GM19467 (cell line): ENCODE results near the gene ASPHD1.
"Not testable (repeated sequence)": the region's sequence is repeated elsewhere in the genome, so short reads cannot be mapped to it uniquely, and the experiment has no call there.

ENCODE experiments used
- ATAC-seq: cut with Tn5 transposase; IDR thresholded peaks from one replicate; pipeline ENCODE4 v1.9.1; 2021; ENCODE audit warnings: mild to moderate bottlenecking, moderate library complexity; ENCODE audit not compliant: unreplicated experiment

Gene ASPHD1

DNA sequence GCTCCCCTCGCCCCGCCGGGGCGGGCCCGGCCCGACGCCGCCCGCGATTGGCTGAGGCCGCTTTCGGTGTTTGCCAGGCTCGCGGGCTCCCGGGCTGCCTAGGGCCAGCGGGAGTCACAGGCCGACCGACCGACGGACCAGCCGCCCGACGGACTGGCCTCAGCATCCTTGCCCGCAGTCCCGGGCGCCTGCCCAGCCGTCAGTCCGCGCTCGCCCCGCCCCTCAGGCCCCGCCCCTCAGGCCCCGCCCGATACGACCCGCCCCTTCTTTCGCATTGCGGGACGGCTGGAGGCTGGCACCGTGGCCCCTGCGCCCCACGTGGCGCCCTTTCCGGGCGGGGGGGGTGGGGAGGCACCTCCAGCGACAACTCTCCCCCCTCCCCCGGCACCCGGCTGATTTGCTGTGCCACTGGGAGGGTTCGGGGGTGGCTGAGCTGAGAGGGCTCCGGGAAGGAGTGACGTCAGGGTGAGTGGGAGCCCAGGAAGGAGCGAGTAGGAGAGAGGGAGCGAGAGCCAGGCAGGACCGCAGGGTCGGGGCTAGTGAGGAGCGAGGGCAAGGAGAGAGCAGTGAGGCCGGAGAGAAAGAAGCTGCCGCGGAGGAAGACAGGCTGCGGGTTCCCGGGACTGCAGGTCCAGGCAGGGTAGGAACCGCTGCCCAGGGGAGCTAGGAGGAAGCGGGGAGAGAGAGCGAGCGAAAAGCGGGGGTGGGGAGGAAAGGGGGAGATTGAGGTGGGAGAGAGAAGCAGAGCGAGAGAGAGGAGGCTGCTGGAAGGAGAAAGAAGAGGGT lies at the start of gene ASPHD1:
Gene ASPHD1 (plus strand): TSS at position 387 of the 786 bp plus-strand sequence. CDS start 484 bp downstream, outside the sequence.
- peak; percentile 47 for ATAC-seq

DNA sequence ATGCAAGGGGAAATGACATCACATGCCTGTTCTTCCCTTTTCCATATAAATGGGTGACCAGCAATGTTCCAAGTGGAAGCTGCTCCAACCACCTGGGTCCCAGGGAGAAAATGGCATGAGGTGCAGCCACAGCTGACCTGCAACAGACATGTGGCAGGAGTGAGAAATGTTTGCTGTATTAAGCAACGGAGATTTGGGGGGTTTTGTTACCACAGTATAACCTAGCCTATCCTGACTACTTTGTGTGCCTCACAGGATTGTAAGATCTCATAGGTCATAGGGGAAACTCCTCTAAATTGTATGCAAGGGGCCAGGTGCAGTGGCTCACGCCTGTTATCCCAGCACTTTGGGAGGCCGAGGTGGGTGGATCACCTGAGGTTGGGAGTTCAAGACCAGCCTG lies 49.3 kb upstream of the ASPHD1 start:
- ATAC-seq = no peak

GRCh38 chr16:29852654-29853053 lies 47.6 kb upstream of the ASPHD1 start:
- no peak for ATAC-seq

DNA sequence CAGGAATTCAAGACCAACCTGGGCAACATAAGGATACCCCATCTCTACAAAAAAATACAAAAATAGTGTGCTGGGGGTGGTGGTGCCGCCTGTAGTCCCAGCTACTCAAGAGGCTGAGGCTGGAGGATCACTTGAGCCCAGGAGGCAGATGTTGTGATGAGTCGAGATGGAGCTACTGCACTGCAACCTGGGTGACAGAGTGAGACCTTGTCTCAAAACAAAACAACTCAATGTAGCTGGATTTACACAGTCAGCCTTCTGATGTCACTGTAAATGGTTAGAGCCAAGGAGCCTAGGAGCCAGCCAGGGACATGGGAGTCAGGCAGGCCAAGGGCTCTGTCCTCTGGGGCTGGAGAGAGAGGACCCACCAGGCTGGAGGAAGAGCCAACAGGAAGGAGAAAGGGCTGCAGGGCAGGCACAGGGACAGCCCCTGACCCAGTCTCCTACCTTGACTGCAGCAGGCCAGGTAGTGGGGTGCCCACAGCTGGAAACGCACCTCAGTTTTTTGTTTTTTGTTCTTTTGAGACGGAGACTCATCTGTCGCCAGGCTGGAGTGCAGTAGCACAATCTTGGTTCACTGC lies 45.7 kb upstream of the ASPHD1 start:
- ATAC-seq = no peak

DNA sequence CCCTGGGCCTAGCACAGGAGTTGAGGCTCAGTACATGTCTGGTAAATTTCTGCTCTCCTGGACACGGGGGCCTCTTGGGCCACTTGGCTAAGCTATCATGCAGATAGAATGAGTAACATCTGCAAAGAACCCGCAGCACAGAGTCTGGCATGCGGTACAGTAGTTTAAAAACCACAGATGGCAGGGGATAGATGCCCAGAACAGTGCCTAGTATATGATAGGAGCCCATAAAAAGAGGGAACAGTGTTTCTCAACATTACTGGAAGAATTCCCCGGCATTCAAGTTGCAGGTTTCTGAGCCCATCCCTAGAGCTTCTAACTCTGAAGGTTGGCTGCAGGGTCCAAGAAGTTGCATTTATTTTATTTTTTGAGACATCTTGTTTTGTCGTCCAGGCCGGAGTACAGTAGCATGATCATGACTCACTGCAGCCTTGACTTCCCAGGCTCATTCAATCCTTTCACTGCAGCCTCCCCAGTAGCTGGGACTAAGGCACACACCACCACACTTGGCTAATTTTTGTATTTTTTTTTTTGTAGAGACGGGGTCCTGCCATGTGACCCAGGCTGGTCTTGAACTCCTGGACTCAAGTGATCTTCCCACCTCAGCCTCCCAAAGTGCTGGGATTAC lies 43.0 kb upstream of the ASPHD1 start:
- no peak for ATAC-seq

GRCh38 chr16:29858149-29858849 lies 42.0 kb upstream of the ASPHD1 start:
- ATAC-seq = no peak

DNA sequence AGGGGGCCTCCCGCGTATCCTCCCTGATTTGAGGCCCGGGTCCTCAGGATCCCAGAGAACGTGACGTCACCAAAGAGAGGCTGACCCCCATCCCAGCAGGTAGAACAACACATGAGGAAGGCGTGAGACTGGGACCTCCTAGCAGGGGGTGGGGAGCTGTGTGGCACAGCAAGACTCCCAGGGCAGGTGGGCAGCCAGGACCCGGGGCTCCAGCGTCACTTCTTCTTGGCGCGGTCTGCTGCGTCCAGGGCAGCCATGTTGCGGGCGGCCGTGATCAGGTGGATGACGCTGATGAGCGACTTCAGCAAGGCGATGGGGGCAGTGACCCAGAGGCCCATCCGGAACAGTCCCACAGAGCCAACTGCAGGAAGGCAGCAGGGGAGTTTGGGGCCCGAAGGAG lies 41.3 kb upstream of the ASPHD1 start:
- ATAC-seq = no peak

DNA sequence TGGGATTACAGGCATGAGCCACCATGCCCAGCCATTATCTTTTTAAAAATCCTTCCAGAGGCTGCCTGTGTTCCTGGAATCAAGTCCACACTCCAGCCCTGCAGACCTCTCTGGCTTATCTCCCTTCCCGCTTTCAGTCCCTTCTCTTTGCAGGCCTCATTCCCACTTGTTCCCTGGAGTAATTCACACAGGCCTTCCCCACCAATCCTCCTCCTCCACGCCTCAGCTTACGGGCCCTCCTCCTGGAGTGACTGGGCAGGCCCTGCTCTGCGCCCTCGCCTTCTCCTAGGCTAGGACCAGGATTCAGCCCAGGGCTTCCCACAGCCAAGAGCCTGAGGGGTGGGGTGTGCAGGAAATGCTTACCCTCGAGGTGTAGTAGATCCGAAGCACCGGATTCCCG lies 40.1 kb upstream of the ASPHD1 start:
- no peak for ATAC-seq

DNA sequence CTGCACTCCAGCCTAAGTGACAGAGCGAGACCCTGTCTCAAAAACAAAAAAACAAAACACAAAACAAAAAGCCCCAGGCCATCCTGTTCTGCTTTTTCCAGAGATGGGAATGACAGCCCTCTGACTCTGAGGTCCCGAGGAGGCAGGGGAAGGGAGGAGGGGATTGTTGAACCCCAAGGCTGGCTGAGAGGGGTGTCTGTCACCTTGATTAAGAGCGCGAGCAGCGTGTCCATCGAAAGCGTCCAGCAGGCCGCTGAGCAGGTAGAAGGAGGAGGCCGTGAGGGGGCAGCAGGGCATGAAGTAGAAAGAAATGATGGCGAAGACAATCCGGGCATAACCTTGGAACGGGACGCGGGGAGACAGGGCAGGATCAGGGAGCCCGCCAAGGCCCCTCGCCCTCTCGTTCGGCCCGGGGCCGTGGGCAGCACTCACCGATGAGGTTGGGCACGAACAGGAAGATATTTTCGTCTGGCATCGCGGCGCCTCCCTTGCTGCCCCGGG lies 37.9 kb upstream of the ASPHD1 start:
- ATAC-seq = no peak

DNA sequence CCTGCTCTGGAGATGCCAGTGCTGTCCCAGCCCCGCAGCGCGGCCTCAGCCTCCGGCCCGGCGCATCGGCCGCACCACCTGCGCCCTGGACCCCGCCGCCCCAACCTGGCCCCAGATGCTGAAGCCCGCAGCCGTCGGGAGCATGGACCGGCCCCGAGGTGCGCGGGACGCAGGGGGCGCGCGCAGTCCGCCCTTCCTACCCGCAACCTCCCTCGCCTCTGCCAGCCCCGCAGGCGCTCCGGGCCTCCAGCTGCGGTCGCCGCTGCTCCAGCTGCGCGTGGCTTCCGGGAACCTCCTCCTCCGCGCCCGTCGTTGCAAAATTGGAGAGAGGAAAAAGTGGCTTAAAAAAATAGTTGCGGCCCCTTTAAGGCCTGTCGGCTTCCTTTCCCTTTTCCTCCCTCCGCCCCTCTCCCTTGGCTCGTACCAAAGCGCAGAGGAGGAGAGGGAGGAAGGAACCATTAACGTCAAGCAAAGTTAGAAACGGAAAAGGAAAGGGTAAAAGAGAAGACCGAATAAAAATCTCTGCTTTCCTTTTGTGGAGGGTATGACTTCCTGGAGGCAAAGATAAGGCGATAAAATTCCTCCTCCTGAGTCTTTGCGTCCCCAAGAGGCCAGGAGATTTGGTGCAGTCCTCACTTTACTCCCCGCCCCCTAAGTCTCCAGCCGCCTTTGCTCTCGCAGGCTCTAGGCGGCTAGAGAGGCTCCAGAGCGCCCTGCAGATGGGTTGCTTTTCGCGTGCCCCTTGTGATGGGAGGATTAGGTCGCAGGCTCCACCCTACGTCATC lies 37.2 kb upstream of the ASPHD1 start, which contains the start of gene CDIPT:
Gene CDIPT (minus strand): TSS at position 343 of the 785 bp plus-strand sequence. CDS start 369 bp downstream, outside the sequence.
- peak; percentile 90 for ATAC-seq

- no peak for ATAC-seq
These were observed 36.7 kb upstream of the ASPHD1 start for GRCh38 chr16:29863669-29863984.

DNA sequence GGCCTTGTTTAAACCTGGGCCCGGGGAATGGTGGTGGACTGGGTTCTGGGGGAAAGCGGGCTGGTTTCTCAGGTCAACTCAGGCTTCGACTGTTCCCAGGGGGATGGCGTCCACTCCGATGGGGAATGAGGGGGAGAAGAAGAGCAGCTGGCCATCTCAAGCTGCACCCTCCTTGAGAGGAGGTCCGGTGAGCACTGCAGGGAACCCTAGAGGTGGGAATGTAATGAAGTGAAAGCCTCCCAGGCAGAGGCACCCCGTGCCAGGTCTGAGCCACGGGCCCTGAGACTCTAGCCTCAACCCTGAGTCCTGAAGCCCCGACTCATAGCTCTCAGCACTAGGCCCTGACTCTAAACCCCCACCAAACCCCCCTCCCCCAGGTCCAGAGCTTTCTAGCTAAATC lies 36.1 kb upstream of the ASPHD1 start:
- no peak for ATAC-seq

DNA sequence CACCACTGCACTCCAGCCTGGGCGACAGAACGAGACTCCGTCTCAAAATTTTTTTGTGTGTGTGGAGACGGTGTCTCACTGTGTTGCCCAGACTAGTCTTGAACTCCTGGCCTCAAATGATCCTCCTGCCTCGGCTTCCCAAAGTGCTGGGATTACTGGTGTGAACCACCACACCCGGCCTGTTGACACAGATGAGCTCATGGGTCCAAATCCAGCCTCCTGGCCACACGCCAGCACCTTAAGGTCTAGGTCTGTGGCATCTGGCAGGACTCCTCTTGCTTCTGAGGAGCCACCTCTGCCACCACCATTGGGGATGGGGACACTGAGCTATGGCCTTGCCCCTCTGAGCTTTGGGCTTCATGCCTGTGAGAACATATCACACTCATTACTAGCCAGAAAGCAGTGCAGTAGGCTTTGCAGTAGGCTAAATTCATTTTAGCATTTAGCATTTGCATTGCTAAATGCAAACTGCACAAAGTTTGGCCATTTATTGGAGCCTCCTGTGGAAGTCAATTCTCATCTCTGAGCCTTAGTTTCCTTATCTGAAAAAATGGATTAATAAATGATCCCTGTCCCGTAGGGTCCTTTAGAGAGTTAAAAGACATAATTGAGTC lies 31.8 kb upstream of the ASPHD1 start:
- ATAC-seq = no peak

GRCh38 chr16:29869067-29869466 lies 31.2 kb upstream of the ASPHD1 start:
- ATAC-seq = not testable (repeated sequence)

DNA sequence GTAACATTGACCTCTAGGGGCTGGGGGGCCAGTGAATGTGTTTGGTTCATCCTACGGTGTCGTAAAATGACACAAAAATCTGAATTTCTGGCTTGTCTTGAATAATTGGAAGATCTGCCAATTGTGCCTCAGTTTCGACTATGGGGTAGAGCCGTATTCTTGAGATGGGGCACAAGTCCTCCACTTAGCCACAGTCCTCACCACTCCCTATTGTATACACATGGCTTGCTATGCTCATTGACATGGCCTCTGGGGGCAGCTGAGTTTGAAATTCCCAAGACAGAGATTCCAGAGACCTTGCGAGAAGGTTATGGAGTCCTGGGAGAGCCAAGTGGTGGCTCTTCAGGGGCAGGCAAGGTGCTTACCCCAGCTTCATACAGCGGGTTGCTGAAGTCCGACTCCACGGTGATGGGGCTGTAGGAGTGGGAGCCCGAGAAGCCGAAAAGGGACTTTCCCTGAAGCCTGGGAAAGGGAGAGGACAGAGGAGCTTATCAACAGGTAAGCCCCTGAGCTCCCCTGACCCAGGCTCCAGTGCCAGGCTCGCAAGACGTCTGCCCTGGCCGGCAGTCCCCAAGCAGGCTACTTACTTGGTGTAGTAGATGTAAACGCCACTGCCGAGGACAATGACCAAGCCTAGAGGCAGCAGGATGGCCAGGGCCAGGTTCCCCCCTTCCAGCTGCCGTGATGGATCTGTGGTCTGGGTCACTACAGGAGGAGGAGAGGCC lies 28.3 kb upstream of the ASPHD1 start:
- no peak for ATAC-seq

DNA sequence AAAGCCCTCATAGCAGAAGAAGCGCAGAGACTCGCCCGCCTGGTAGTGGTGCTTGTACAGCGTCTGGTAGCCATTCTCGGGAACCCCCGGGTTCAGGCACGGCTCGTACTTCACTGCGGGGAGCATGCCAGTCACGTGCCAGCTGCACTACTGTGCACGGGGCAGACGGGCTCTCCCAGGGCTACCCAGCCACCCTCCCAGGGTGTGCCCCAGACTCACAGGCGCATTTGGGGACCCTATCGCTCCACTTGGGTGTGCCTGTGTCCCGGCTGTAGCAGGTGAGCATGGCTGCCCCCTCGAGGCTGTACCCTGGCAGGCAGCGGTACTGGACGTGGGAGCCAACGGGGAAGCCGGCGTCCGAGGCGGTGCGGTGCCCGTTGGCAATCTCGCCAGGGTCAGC lies 27.0 kb upstream of the ASPHD1 start:
- no peak for ATAC-seq

GRCh38 chr16:29875206-29875605 lies 25.1 kb upstream of the ASPHD1 start:
- ATAC-seq = no peak

DNA sequence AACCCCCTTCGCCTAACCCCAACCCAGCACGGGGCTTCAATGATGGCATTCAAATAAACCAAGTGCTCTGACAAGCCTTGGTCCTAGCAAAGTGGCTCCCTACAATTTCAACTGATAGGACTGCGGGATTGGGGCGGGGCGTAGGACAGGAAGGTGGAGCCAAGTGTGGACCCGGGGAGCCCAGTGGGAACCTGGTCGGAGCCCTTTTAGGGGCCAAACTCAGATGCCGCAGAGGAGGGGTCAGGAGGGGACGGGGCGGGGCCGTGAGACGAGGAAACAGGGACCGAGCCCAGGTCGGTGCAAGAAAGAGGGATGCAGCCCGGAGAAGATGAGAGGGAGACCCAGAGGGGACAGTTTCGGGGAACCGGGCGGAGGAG lies 24.1 kb upstream of the ASPHD1 start:
- ATAC-seq = no peak

- ATAC-seq = no peak
These were observed 23.6 kb upstream of the ASPHD1 start for GRCh38 chr16:29876594-29877249.
